ENCODE data around the gene NRARP. TPM values are rescaled to one million over a fixed set of nuclear protein-coding genes. Genes with fewer than 3 reads are reported as not detected.

Gene NRARP
- total and polyA plus RNA-seq, 2 of the 13 experiments (the other 11 are each of a cell fraction or from before 2014, with no cell fraction given), result 0.22 to 0.46 TPM

DNA sequence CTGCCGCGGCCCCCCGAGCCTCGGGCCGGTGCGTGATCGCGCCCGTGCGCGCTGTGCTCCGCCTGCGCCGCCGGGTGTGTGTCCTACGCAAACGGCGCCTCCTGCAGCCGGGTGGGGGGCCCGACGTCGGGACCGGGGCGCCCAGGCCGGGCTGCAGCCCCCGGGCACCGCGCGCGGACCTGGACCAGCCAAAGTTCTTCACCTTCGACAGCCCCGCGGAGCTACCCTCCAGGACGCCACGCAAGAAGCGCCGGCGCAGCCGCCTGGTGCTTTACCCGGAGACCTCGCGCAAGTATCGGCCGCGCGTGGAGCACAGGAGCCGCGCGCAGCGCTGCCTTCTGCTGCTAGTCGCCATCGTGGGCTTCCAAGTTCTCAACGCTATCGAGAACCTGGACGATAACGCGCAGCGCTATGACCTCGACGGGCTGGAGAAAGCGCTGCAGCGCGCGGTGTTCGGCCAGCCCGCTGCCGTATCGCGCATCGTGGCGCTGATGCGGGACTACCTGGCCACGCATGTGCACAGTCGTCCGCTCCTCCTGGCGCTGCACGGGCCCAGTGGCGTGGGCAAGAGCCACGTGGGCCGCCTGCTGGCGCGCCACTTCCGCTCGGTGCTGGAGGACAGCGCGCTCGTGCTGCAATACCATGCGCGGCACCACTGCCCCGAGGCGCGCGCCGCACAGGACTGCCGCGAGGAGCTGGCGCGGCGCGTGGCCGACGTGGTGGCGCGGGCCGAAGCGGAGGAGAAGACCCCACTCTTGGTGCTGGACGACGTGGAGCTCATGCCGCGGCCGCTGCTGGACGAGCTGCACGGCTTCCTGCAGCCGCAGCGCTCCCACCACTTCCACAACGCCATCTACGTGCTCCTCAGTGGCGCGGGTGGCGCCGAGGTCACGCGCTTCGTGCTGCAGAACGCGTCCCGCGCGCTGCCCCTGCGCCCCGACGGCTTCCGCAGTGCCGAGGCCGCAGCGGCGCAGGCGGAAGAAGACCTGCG is 23.1 kb downstream of the NRARP start:
- ATAC-seq (no peak), FAIRE-seq (no peak), DNase-seq (ENCODE audit: low spot score) (no peak)
- H3K9ac ChIP-seq (ENCODE audit: insufficient read depth, low read depth, low read length), result peak overlapping the region; percentile 82
- ChIA-PET CTCF (ENCODE audit: low intra/inter-chr PET ratio, low total read pairs) (no interaction called here), POLR2A (interaction anchor here (0.6 kb wide), 1 partner anchor 129 kb away, joined by 3 read pairs; no protein-coding TSS in a partner anchor)
- H3K79me2 ChIP-seq (ENCODE audit: insufficient read depth, low read length), result peaks cover 6% of the 10 kb centered on the region
- intact Hi-C loops (cut with micrococcal nuclease; ENCODE audit: unreplicated experiment) (no loop called here), in situ Hi-C loops (cut with HindIII; ENCODE audit: extremely low pct_ligation_motif_present, low pct_unique_long_range_greater_than_20kb) (no loop called here)
- peaks cover 0 to 7% of the 10 kb centered on the region in 2 experiments; a peak in 2 of 5 replicates for H3K36me3 ChIP-seq (replicated peaks in 1 of 2; ENCODE audit: control insufficient read depth in 1 of 2, insufficient read depth in 2 of 2, low read length in 2 of 2)
- no peaks in the 10 kb centered on the region; a peak in 1 of 5 replicates for H3K27me3 ChIP-seq (ENCODE audit: control insufficient read depth in 1 of 2, insufficient read depth in 2 of 2, low read length in 2 of 2)
- H3K4me2 ChIP-seq (ENCODE audit: low read depth, low read length), result peak overlapping the region; percentile 88
- TSS peak; percentile 43 for BruUV-seq (replicated peaks)
- no peak overlapping the region for H3K27ac ChIP-seq (ENCODE audit: extremely low read length, insufficient read depth, low read length)
- peaks cover 21% of the 10 kb centered on the region for H3K4me1 ChIP-seq (ENCODE audit: insufficient read depth, low read length)
- H3K4me3 ChIP-seq (replicated peaks in 1 of 3; ENCODE audit: insufficient read depth in 1 of 3, low read depth in 2 of 3, low read length in 3 of 3), result peak overlapping the region; percentile 87 to 90 (median 88); a peak in 5 of 6 replicates
- no peak overlapping the region for H2AFZ ChIP-seq (ENCODE audit: low read length)
- WGBS (ENCODE audit: low lambda C conversion rate), result 98% methylated on average over 95 of the region's 139 CpGs
- H3K9me3 ChIP-seq (ENCODE audit: low read length), result no peaks in the 10 kb centered on the region
- no peaks in the 10 kb centered on the region for H4K20me1 ChIP-seq (ENCODE audit: insufficient read depth, low read length)
- TF ChIP-seq ZKSCAN8 (CRISPR knock-in tag; IDR thresholded peaks at IDR 0.05; ENCODE audit: borderline replicate concordance) (no peak), MIXL1 (CRISPR knock-in tag; IDR thresholded peaks at IDR 0.05) (no peak), RBFOX2 (IDR thresholded peaks at IDR 0.05; ENCODE audit: low read depth, low read length) (peak; percentile 32; the same call in 1 of the 2 replicates), ZFP82 (CRISPR knock-in tag; IDR thresholded peaks at IDR 0.05; ENCODE audit: borderline replicate concordance) (no peak), ZBTB38 (CRISPR knock-in tag; IDR thresholded peaks at IDR 0.05) (peak; percentile 75), ASH2L (IDR thresholded peaks at IDR 0.05; ENCODE audit: insufficient read length, low read depth, low read length) (no peak), HOXA3 (CRISPR knock-in tag; IDR thresholded peaks at IDR 0.05) (peak; percentile 47; the same call in 1 of the 2 replicates), CHCHD3 (CRISPR knock-in tag; IDR thresholded peaks at IDR 0.05) (no peak), SAP130 (CRISPR knock-in tag; IDR thresholded peaks at IDR 0.05; ENCODE audit: low read depth) (0 out of 2 replicates have a peak, but pooled peaks have one; percentile 13), AGO1 (IDR thresholded peaks at IDR 0.05; ENCODE audit: low read depth, low read length, poor library complexity, severe bottlenecking) (peak; percentile 2), TCF7L2 (IDR thresholded peaks at IDR 0.05; ENCODE audit: low read depth, low read length) (no peak), CREM (IDR thresholded peaks at IDR 0.05) (no peak), CREM (CRISPR knock-in tag; IDR thresholded peaks at IDR 0.05) (no peak)
- TF ChIP-seq, protein P1, sequence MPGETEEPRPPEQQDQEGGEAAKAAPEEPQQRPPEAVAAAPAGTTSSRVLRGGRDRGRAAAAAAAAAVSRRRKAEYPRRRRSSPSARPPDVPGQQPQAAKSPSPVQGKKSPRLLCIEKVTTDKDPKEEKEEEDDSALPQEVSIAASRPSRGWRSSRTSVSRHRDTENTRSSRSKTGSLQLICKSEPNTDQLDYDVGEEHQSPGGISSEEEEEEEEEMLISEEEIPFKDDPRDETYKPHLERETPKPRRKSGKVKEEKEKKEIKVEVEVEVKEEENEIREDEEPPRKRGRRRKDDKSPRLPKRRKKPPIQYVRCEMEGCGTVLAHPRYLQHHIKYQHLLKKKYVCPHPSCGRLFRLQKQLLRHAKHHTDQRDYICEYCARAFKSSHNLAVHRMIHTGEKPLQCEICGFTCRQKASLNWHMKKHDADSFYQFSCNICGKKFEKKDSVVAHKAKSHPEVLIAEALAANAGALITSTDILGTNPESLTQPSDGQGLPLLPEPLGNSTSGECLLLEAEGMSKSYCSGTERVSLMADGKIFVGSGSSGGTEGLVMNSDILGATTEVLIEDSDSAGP (CRISPR knock-in tag; IDR thresholded peaks at IDR 0.05; ENCODE audit: borderline replicate concordance), result no peak
- TF ChIP-seq, protein P2, sequence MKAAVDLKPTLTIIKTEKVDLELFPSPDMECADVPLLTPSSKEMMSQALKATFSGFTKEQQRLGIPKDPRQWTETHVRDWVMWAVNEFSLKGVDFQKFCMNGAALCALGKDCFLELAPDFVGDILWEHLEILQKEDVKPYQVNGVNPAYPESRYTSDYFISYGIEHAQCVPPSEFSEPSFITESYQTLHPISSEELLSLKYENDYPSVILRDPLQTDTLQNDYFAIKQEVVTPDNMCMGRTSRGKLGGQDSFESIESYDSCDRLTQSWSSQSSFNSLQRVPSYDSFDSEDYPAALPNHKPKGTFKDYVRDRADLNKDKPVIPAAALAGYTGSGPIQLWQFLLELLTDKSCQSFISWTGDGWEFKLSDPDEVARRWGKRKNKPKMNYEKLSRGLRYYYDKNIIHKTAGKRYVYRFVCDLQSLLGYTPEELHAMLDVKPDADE (CRISPR knock-in tag; IDR thresholded peaks at IDR 0.05), result no peak
- TF ChIP-seq, protein P3, sequence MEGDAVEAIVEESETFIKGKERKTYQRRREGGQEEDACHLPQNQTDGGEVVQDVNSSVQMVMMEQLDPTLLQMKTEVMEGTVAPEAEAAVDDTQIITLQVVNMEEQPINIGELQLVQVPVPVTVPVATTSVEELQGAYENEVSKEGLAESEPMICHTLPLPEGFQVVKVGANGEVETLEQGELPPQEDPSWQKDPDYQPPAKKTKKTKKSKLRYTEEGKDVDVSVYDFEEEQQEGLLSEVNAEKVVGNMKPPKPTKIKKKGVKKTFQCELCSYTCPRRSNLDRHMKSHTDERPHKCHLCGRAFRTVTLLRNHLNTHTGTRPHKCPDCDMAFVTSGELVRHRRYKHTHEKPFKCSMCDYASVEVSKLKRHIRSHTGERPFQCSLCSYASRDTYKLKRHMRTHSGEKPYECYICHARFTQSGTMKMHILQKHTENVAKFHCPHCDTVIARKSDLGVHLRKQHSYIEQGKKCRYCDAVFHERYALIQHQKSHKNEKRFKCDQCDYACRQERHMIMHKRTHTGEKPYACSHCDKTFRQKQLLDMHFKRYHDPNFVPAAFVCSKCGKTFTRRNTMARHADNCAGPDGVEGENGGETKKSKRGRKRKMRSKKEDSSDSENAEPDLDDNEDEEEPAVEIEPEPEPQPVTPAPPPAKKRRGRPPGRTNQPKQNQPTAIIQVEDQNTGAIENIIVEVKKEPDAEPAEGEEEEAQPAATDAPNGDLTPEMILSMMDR (CRISPR knock-in tag; IDR thresholded peaks at IDR 0.05), result peak; percentile 14; the same call in 1 of the 2 replicates
